ENCODE measurements around the gene ISG20.

GRCh38 chr15:88607951-88608350, 30.9 kb upstream of the ISG20 start:
- TF ChIP-seq TCF7L2 (IDR thresholded peaks at IDR 0.05; ENCODE audit: borderline replicate concordance, low read depth, low read length) (no peak), CTCF (tag by site-specific recombination; IDR thresholded peaks at IDR 0.05) (no peak)
